GM19099 (cell line): ENCODE data around the gene ADCY5.

Experiments
- POLR2A ChIP-seq: IDR thresholded peaks from 3 replicates; pipeline ENCODE4 v1.6.1; 2011; ENCODE audit warnings: low read depth; ENCODE audit not compliant: insufficient read length; ENCODE audit errors: extremely low read depth

The ADCY5 gene

GRCh38 chr3:123322866-123323265, 126.0 kb downstream of the ADCY5 start:
- no peak for TF ChIP-seq POLR2A

- TF ChIP-seq POLR2A: no peak
These were observed 127.1 kb downstream of the ADCY5 start for GRCh38 chr3:123321806-123322205.

GRCh38 chr3:123320221-123320620, 128.7 kb downstream of the ADCY5 start:
- TF ChIP-seq POLR2A: no peak

- TF ChIP-seq POLR2A: no peak
These were observed 129.1 kb downstream of the ADCY5 start for GRCh38 chr3:123319760-123320159.

- TF ChIP-seq POLR2A: no peak
These were observed 130.5 kb downstream of the ADCY5 start for GRCh38 chr3:123318374-123318773.

- TF ChIP-seq POLR2A: no peak
These were observed 131.2 kb downstream of the ADCY5 start for GRCh38 chr3:123317716-123318115.

- no peak for TF ChIP-seq POLR2A
These were observed 133.7 kb downstream of the ADCY5 start for GRCh38 chr3:123315271-123315595.

GRCh38 chr3:123314359-123315270, 134.3 kb downstream of the ADCY5 start:
- no peak for TF ChIP-seq POLR2A

GRCh38 chr3:123313889-123314288, 135.0 kb downstream of the ADCY5 start:
- TF ChIP-seq POLR2A: no peak

- TF ChIP-seq POLR2A: no peak
These were observed 136.3 kb downstream of the ADCY5 start for GRCh38 chr3:123312331-123313265.

GRCh38 chr3:123311201-123311600, 137.7 kb downstream of the ADCY5 start:
- no peak for TF ChIP-seq POLR2A

- TF ChIP-seq POLR2A: no peak
These were observed 138.1 kb downstream of the ADCY5 start for GRCh38 chr3:123310741-123311140.

- no peak for TF ChIP-seq POLR2A
These were observed 138.7 kb downstream of the ADCY5 start for GRCh38 chr3:123310186-123310585.

- TF ChIP-seq POLR2A: no peak
These were observed 141.8 kb downstream of the ADCY5 start for GRCh38 chr3:123307064-123307463.

GRCh38 chr3:123305192-123305591, 143.7 kb downstream of the ADCY5 start:
- TF ChIP-seq POLR2A: no peak
